Measurements from ENCODE around the gene ISOC2.

DNA sequence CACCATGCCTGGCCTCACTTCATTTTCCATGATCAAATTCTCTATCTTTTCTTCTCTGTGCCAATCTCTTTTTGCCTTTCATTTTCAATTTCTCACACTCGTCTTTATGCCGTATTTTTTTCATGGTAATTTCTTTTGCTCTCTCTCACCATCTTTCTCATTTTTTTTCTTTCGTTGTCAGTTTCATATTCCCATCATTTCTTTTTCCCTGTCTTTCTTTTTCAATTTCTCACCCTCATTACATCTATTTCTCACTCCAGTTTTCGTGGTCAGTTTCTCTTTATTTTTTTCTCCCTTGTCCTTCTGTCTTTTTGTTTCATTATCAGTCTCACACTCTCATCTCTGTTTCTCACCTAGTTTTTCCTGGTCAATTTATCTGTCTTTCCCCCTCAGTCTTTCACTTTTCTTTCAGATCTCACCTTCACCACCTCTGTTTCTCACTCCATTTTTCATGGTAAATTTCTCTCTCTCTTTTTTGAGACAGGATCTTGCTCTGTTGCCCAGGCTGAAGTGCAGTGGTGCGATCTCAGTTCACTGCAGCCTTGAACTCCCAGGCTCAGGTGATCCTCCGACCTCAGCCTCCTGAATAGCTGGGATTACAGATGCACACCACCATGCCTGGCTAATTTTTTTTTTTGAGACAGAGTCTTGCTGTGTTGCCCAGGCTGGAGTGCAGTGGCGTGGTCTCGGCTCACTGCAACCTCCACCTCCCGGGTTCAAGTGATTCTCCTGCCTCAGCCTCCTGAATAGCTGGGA is 40.9 kb upstream of the ISOC2 start:
- TF ChIP-seq, protein P1, sequence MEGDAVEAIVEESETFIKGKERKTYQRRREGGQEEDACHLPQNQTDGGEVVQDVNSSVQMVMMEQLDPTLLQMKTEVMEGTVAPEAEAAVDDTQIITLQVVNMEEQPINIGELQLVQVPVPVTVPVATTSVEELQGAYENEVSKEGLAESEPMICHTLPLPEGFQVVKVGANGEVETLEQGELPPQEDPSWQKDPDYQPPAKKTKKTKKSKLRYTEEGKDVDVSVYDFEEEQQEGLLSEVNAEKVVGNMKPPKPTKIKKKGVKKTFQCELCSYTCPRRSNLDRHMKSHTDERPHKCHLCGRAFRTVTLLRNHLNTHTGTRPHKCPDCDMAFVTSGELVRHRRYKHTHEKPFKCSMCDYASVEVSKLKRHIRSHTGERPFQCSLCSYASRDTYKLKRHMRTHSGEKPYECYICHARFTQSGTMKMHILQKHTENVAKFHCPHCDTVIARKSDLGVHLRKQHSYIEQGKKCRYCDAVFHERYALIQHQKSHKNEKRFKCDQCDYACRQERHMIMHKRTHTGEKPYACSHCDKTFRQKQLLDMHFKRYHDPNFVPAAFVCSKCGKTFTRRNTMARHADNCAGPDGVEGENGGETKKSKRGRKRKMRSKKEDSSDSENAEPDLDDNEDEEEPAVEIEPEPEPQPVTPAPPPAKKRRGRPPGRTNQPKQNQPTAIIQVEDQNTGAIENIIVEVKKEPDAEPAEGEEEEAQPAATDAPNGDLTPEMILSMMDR (IDR thresholded peaks at IDR 0.05): no peak
- TF ChIP-seq POLR2A (IDR thresholded peaks at IDR 0.05) (no peak), POLR2AphosphoS5 (IDR thresholded peaks at IDR 0.05) (no peak)
